Right ventricle myocardium inferior (tissue), 1 donor: Measurements from ENCODE around the gene CARS1. TPM values are rescaled to one million over a fixed set of nuclear protein-coding genes. Genes with fewer than 3 reads are reported as not detected.

Experiments used
- ATAC-seq: fragments of 200-7000 bp; cut with Tn5 transposase; one replicate; pipeline ENCODE4 v1.9.1; 2020; ENCODE audit warnings: mild to moderate bottlenecking, moderate library complexity
- DNase-seq: peaks from one replicate; pipeline ENCODE4 v3.0.0; 2021; ENCODE audit errors: missing footprints
- intact Hi-C: fragments of 100-400 bp; cut with DNase I; formaldehyde crosslinking; loops from one replicate; pipeline ENCODE4 v1.11.0; 2022
- total RNA-seq: library from RNA; stranded (reverse); fragmentation: NEBNext Ultra II Directional; extraction: Animal tissue kit (Norgen Biotek cat#: 25700); gene quantifications from one replicate; pipeline ENCODE4 v1.2.1, GENCODE V29; 2021
- donor health status: DM: no; HTN: yes; CAD: no; lungs with severe emphysema.

The CARS1 gene
- total RNA-seq, 1 donor from 2014 or later, result 17.2 TPM

DNA sequence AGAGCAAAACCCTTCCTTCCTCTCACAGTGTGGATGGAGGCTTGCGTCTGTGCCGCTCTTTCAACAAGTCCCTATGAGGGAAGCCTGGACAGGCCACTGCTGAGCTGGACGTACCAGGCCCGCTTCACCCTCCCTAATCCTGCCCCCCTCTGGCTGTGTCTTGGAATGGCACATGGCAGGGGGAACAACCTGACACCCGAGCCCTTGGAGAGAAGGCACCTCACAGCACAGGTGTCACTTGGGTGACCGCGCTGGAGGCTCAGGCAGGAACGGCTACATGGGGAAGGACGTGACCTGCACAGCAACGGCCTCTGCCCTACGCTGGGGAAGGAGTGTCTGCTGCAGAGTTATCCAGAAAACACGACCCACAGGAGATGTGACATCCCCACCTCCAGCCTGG is 11.0 kb downstream of the CARS1 start:
- no peak for ATAC-seq
- DNase-seq, result no peak
- intact Hi-C loops, result no loop called here

GRCh38 chr11:3044915-3045314 is 12.3 kb downstream of the CARS1 start:
- no peak for DNase-seq
- ATAC-seq, result no peak
- intact Hi-C loops, result no loop called here

GRCh38 chr11:3044004-3044403 is 13.2 kb downstream of the CARS1 start:
- intact Hi-C loops, result no loop called here
- DNase-seq (no peak), ATAC-seq (no peak)

DNA sequence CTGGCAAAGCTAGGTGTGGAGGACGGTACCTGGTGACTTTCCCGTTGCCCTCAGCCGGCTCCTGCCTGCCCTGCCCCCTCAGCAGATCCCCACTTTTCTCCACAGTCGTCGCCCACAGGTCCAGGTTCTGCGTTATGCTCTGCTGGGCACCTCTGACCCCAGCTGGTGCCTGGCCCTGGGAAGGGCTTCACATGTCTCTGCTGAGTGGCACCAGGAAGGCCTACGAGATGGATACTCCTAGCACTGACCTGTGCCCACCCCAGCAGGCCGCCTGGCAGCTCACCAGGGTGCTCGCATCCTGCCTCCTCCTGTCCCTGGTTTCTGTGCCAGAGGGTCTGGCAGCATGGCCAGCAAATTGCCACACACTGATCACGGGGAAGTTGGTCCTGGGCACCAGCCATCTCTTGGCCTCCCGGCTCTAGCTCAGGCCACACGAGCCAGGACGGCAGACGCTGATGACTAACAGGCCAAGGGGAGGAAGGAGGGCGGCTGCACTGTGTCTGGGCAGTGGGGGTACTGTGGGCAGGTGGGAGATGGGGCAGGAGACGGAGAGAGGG is 13.8 kb downstream of the CARS1 start:
- intact Hi-C loops, result no loop called here
- peak; percentile 73 for ATAC-seq
- peak; percentile 88 for DNase-seq

GRCh38 chr11:3042496-3043314 is 14.5 kb downstream of the CARS1 start:
- ATAC-seq (peak; percentile 51), DNase-seq (no peak)
- intact Hi-C loops, result no loop called here

- peak; percentile 66 for ATAC-seq
- DNase-seq, result peak; percentile 80
- intact Hi-C loops, result no loop called here
Observed at GRCh38 chr11:3041699-3042441, 15.4 kb downstream of the CARS1 start.

DNA sequence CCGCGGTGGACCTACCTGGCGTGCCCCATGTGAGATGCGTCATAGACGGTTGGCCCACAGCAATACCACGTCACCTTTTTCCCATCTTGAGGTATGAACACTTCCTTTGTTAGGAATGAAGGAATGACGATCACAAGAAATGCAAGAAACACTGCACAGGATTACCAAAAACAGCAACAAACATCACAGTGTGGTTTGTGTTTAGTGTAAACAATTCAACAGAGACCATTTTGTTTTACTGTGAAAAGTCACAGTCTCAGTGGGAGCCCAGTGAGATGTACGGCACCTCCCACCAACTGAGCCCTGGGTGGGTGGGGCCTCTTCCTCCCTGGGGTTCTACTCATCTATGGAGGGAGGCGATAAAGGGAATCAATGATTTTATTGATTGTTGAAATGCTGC is 16.3 kb downstream of the CARS1 start:
- intact Hi-C loops, result no loop called here
- DNase-seq, result no peak
- no peak for ATAC-seq

- intact Hi-C loops, result loop anchor here (1.0 to 5.0 kb wide), 3 partner anchors 53 to 179 kb away; no protein-coding TSS in a partner anchor
- ATAC-seq, result no peak
- no peak for DNase-seq
Observed at GRCh38 chr11:3037945-3038271, 19.3 kb downstream of the CARS1 start.

GRCh38 chr11:3037040-3037944 is 19.9 kb downstream of the CARS1 start:
- DNase-seq (peak; percentile 93), ATAC-seq (peak; percentile 71)
- intact Hi-C loops, result loop anchor here (1.0 to 5.0 kb wide), 3 partner anchors 54 to 180 kb away; no protein-coding TSS in a partner anchor

GRCh38 chr11:3036419-3036818 is 20.8 kb downstream of the CARS1 start:
- peak; percentile 51 for ATAC-seq
- intact Hi-C loops, result loop anchor here (2.0 to 5.0 kb wide), 2 partner anchors 161 to 180 kb away; no protein-coding TSS in a partner anchor
- no peak for DNase-seq

- no peak for DNase-seq
- intact Hi-C loops, result loop anchor here (5.0 kb wide), 1 partner anchor 162 kb away; no protein-coding TSS in a partner anchor
- ATAC-seq, result no peak
Observed at GRCh38 chr11:3035333-3035732, 21.9 kb downstream of the CARS1 start.

DNA sequence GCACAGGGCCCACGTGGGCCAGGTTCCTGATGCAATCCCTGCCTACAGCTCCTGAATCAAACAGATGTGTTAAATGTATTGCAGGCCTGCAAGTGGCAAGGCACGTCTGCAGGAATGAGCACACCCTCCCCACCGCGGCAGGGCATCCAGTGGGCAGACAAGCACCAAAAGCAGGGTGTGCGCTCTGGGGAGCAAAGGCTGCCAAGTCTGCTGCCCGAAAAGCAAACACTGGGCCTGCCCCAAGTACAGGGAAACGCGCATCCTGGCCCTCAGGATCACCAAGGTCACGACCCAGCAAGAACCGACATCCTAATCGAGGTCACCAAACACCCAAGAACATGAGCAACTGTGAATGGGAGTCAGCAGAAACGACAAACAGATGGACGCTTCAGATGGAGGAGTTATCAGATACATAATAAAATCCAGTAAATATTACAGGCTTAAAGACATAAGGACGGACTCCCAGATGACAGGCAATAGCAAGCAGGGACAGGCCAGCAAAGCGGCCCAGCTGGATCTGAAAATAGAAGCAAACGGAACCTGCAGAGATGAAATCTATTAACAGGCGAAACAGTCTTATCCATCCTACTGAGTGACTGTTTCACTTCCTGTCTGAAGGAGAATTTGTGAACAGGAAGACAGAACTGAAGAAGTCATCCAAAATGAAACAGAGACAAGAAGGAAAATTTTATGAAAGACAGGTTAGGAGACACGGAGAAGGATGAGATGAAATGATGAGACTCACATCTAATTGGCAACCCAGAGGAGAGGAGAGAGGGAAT is 26.7 kb downstream of the CARS1 start:
- intact Hi-C loops, result no loop called here
- ATAC-seq (no peak), DNase-seq (no peak)

- intact Hi-C loops, result no loop called here
- no peak for ATAC-seq
Observed at GRCh38 chr11:3028813-3029212, 28.4 kb downstream of the CARS1 start.

GRCh38 chr11:3026803-3027202 is 30.4 kb downstream of the CARS1 start:
- intact Hi-C loops, result no loop called here
- DNase-seq (no peak), ATAC-seq (no peak)

More at GRCh38 chr11:3028813-3029212, 28.4 kb downstream of the CARS1 start:
- no peak for DNase-seq

- ATAC-seq (no peak), DNase-seq (no peak)
- intact Hi-C loops, result loop anchor here (5.0 kb wide), 2 partner anchors 46 to 91 kb away; no protein-coding TSS in a partner anchor
Observed at GRCh38 chr11:3022982-3023381, 34.2 kb downstream of the CARS1 start.

- intact Hi-C loops, result loop anchor here (5.0 kb wide), 2 partner anchors 45 to 90 kb away; no protein-coding TSS in a partner anchor
Observed at GRCh38 chr11:3022300-3022967, 34.8 kb downstream of the CARS1 start.

DNA sequence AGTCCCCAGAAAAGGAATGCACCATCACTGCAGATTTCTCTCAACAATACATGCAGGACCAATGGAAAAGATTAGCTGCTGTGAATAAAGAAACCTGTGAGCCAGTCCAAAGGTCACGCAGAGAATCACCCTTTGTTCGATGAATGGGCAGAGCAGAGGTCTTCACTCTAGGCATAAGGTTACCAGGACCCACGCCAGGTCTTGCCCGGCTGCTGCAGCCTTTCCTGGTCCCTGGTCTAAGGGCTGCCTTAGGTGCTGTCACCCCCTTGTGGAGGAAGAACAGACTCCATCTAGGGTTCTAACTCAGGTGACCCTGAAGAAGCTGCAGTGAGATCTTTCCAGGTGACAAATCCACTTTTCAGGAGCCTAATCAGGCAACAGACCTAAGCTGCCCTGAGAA is 36.1 kb downstream of the CARS1 start:
- intact Hi-C loops, result loop anchor here (5.0 kb wide), 2 partner anchors 44 to 89 kb away; no protein-coding TSS in a partner anchor
- ATAC-seq, result no peak

More at GRCh38 chr11:3022300-3022967, 34.8 kb downstream of the CARS1 start:
- DNase-seq (no peak), ATAC-seq (peak; percentile 43)

More for the DNA sequence above, 36.1 kb downstream of the CARS1 start:
- no peak for DNase-seq
